ENCODE measurements around the gene DUS2.

GRCh38 chr16:68070806-68071517 lies 47.9 kb downstream of the DUS2 start:
- no peak for TF ChIP-seq CTCF (IDR thresholded peaks at IDR 0.05)
- no peak for TF ChIP-seq ZFX (IDR thresholded peaks at IDR 0.05; ENCODE audit: borderline replicate concordance)
